GM19328 (cell line): ENCODE measurements around the gene CMTM6.
"Not testable (repeated sequence)": the region's sequence is repeated elsewhere in the genome, so short reads cannot be mapped to it uniquely, and the experiment has no call there.

Experiments used
- ATAC-seq: cut with Tn5 transposase; IDR thresholded peaks from one replicate; pipeline ENCODE4 v1.9.1; 2021; ENCODE audit warnings: mild to moderate bottlenecking, moderate library complexity; ENCODE audit not compliant: unreplicated experiment

Gene CMTM6

GRCh38 chr3:32500231-32500630, 2.4 kb downstream of the CMTM6 start:
- ATAC-seq = no peak

GRCh38 chr3:32499585-32499984, 3.1 kb downstream of the CMTM6 start:
- ATAC-seq = no peak

- no peak for ATAC-seq
Measured at GRCh38 chr3:32498992-32499391, 3.7 kb downstream of the CMTM6 start.

GRCh38 chr3:32498252-32498651, 4.4 kb downstream of the CMTM6 start:
- no peak for ATAC-seq

GRCh38 chr3:32495609-32496008, 7.0 kb downstream of the CMTM6 start:
- ATAC-seq = no peak

- no peak for ATAC-seq
Measured at GRCh38 chr3:32495085-32495484, 7.6 kb downstream of the CMTM6 start.

GRCh38 chr3:32493437-32494414, 8.9 kb downstream of the CMTM6 start:
- peak; percentile 52 for ATAC-seq

- ATAC-seq = no peak
Measured at GRCh38 chr3:32492684-32493436, 9.8 kb downstream of the CMTM6 start.

- no peak for ATAC-seq
Measured at GRCh38 chr3:32488474-32489008, 14.1 kb downstream of the CMTM6 start.

GRCh38 chr3:32487781-32488473, 14.7 kb downstream of the CMTM6 start:
- ATAC-seq = no peak

GRCh38 chr3:32484436-32484835, 18.2 kb downstream of the CMTM6 start:
- ATAC-seq = no peak

GRCh38 chr3:32483772-32484171, 18.9 kb downstream of the CMTM6 start:
- no peak for ATAC-seq

- ATAC-seq = no peak
Measured at GRCh38 chr3:32482693-32483092, 20.0 kb downstream of the CMTM6 start.

GRCh38 chr3:32481791-32482631, 20.6 kb downstream of the CMTM6 start:
- no peak for ATAC-seq

- no peak for ATAC-seq
Measured at GRCh38 chr3:32480604-32481003, 22.0 kb downstream of the CMTM6 start.

GRCh38 chr3:32474201-32474600, 28.5 kb downstream of the CMTM6 start:
- no peak for ATAC-seq

GRCh38 chr3:32472151-32472550, 30.5 kb downstream of the CMTM6 start:
- ATAC-seq = not testable (repeated sequence)

GRCh38 chr3:32471246-32471645, 31.4 kb downstream of the CMTM6 start:
- ATAC-seq = no peak

- no peak for ATAC-seq
Measured at GRCh38 chr3:32470362-32470761, 32.3 kb downstream of the CMTM6 start.
